DMS114 treated with DMSO at 0.1 percent for 48 hours (cell line): ENCODE results near the gene RSPO4.
"Not testable (repeated sequence)": the region's sequence is repeated elsewhere in the genome, so short reads cannot be mapped to it uniquely, and the experiment has no call there.

ENCODE experiments used
- DNase-seq: peaks from one replicate; lab custom pipeline; 2025; ENCODE audit not compliant: unreplicated experiment; lab: John Stamatoyannopoulos, UW

RSPO4 gene

DNA sequence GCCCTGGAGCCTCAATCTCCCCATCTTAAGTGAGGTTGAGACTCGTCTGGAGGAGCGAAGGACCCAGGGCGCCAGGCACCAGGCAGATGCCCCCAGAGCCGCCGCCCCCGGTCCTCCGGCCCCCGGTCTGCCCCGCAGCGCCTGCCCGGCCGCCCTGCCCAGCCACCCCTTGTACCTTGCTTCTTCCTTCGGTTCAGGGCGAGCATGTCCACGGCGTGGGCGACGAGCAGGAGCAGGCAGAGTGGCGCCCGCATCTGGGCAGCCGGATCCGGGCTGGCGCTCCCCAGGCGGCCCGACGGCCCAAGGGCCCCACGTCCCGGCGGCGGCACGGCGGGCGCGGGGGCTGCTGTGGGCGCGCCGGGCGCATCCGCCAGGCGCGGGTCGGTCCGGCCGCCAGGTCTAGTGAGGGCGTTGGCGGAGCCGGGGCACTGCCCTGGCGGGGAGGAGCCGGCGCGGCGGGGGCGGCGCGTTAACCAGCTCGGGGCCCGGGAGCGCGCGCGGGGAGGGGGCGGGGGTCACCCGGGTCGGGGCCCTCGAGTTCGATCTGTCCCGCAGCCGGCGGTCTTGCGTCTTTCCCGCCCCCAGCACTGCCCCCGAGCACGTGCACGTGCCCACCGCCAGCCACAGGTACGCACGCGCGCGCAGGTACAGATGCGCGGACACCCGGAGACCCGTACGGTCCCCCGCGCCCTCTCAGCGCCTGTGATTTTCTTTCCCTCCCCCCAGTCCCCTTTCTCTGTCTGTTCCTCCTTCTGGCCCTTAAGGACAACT lies at the start of gene RSPO4:
RSPO4 (minus strand) TSS at position 401 of the 771 bp plus-strand sequence; CDS start at position 254, 147 bp downstream.
- no peak for DNase-seq

GRCh38 chr20:1050440-1050839 lies 48.3 kb upstream of the RSPO4 start:
- DNase-seq, result no peak

GRCh38 chr20:1045860-1046418 lies 43.8 kb upstream of the RSPO4 start:
- DNase-seq, result no peak

DNA sequence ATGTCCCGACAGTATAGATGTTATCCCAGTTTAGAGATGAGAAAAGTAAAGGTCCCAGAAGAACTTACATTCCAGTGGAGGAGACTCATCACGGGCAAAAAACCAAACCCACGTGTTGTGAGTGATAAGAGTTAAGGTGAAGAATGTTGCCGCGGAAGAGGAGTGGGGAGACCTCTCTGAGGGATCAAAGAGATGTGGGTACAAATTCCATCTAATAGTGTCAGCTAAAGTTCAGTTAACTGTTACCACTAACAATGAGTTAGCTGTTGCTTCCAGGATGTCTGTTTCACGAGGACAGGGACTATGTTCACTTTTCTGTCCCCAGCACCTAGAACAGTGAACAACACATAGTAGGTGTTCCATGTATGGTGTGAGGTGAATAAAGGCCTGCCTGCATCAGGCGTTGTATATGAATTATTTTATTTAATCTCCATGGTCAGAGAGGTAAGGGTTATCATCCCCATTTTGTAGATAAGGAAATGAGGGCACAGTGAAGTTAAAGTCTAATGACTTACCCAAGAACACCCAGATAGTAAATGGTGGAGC lies 39.8 kb upstream of the RSPO4 start:
- no peak for DNase-seq

- DNase-seq, result no peak
Observed at GRCh38 chr20:1038205-1038604, 36.1 kb upstream of the RSPO4 start.

DNA sequence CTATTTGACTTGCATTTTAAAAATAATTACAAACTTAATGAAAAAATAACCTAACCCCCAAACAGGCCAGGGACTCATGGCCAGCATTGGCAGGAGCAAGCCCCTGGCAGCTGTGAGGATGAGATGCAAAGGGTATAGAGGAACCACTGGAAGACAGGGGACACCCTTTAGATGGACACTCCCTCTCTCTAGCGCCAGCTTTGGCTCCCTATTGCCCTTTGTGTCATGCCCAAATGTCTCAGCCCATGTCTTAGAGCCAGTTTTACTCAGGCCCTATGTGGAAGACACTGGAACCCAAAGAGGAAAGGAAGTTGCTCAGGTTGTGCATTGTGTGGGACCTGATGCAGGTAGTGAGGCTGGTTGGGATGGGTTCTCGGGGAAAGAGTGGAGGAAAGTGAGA lies 34.9 kb upstream of the RSPO4 start:
- no peak for DNase-seq

GRCh38 chr20:1035466-1035865 lies 33.4 kb upstream of the RSPO4 start:
- no peak for DNase-seq

GRCh38 chr20:1034415-1034789 lies 32.3 kb upstream of the RSPO4 start:
- no peak for DNase-seq

DNA sequence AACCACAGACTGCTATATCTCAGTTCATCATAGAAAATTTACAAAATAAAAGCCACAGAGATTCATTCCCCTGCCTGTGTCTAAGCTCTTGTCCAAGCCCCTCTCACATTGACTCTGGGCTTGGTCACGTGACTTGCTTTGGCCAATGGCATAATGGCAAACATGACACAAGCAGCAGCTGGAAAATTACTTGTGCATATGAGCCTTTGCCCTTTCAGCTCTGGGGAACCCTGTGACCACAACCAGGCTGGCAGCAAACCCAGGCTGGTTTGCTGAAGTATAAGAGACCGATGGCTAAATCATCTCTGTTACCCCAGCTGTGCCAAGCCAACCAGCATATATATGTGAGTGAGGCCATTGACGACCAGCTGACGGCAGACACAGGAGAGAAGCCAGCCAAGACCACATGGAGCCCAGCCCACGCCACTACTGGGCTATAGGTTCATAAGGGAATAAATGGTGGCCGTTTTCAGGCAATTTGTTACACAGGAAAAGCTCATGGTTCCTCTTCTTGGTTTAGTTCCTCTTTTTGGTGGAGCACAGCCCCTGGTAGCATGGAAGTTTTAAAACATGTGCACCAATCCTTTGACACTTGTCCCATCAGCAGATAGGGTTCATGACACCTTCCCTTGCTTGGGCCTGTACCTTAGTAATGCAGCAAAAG lies 31.8 kb upstream of the RSPO4 start:
- no peak for DNase-seq

DNA sequence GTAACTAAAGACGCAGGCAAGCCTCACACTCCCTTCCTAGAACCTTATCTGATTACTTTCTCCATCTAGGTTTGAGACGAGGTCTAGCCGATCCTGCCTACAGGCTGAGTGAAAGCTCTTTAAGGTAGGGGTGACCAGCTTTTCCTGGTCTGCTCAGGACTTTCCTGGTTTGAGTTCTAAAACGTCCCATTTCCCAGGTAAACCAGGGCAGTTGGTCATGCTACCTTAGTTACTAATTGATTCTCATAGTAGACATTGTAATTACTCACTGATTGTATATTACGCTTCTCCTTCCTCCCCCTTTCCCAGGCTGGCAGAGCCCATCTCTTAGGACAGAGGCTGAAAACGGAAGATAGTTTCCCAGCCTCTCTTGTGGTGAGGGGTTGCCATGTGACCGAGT lies 27.9 kb upstream of the RSPO4 start:
- no peak for DNase-seq

DNA sequence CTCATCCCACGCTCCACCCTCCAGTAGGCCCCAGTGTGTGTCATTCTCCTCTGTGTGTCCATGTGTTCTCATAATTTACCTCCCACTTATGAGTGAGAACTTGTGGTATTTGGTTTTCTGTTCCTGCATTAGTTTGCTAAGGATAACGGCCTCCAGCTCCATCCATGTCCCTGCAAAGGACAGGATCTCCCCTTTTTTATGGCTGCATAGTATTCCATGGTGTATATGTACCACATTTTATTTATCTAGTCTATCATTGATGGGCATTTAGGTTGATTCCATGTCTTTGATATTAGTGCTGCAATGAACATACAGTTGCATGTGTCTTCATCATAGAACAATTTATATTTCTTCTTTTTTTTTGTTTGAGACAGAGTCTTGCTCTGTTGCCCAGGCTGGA lies 24.1 kb upstream of the RSPO4 start:
- DNase-seq, result not testable (repeated sequence)

GRCh38 chr20:1022871-1023270 lies 20.8 kb upstream of the RSPO4 start:
- no peak for DNase-seq

GRCh38 chr20:1020614-1021013 lies 18.5 kb upstream of the RSPO4 start:
- DNase-seq, result no peak

- no peak for DNase-seq
Observed at GRCh38 chr20:1019344-1019743, 17.2 kb upstream of the RSPO4 start.

GRCh38 chr20:1017677-1018076 lies 15.6 kb upstream of the RSPO4 start:
- no peak for DNase-seq

- no peak for DNase-seq
Observed at GRCh38 chr20:1015181-1015580, 13.1 kb upstream of the RSPO4 start.

DNA sequence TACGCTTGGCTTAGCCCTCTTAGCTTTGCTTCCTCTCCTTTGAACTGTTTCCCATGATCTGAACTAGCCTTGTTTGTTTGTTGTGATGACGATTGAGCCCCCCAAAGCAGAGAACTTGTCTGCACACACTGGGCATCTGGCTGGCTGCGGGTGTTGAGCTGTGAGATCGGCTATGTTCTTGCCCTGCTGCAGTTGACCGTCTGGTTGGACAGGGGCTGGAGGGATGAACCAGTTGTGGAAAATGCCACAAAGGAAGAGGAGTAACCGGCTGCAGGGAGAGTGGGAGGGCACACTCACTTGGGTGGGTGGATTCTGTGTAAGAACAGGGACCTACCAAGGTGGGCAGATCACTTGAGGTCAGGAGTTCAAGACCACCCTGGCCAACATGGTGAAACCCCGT lies 12.4 kb upstream of the RSPO4 start:
- DNase-seq, result no peak

- no peak for DNase-seq
Observed at GRCh38 chr20:1013566-1014340, 11.6 kb upstream of the RSPO4 start.

- no peak for DNase-seq
Observed at GRCh38 chr20:1012359-1013168, 10.5 kb upstream of the RSPO4 start.

GRCh38 chr20:1010659-1011058 lies 8.5 kb upstream of the RSPO4 start:
- no peak for DNase-seq
